ENCODE data around the gene KL. TPM values are rescaled to one million over a fixed set of nuclear protein-coding genes. Genes with fewer than 3 reads are reported as not detected.

Gene KL
- total RNA-seq, 1 donor = 0.81 TPM

GRCh38 chr13:32976912-32977311 lies 39.3 kb upstream of the KL start:
- no peak for DNase-seq (ENCODE audit: low read depth)
- TF ChIP-seq CTCF (IDR thresholded peaks at IDR 0.05; ENCODE audit: insufficient read depth, low read length) = no peak
- H3K4me3 ChIP-seq (ENCODE audit: low read depth, low read length) = no peak overlapping the region

GRCh38 chr13:32977321-32977720 lies 38.9 kb upstream of the KL start:
- no peak overlapping the region for H3K4me3 ChIP-seq (ENCODE audit: low read depth, low read length)
- DNase-seq (ENCODE audit: low read depth) = no peak
- TF ChIP-seq CTCF (IDR thresholded peaks at IDR 0.05; ENCODE audit: insufficient read depth, low read length) = no peak

- no peak for TF ChIP-seq CTCF (IDR thresholded peaks at IDR 0.05; ENCODE audit: insufficient read depth, low read length)
- H3K4me3 ChIP-seq (ENCODE audit: low read depth, low read length) = no peak overlapping the region
- no peak for DNase-seq (ENCODE audit: low read depth)
Measured at GRCh38 chr13:32978278-32978677, 37.9 kb upstream of the KL start.

GRCh38 chr13:32983058-32983457 lies 33.2 kb upstream of the KL start:
- DNase-seq (ENCODE audit: low read depth) = no peak
- no peak overlapping the region for H3K4me3 ChIP-seq (ENCODE audit: low read depth, low read length)
- TF ChIP-seq CTCF (IDR thresholded peaks at IDR 0.05; ENCODE audit: insufficient read depth, low read length) = no peak

- DNase-seq (ENCODE audit: low read depth) = no peak
- no peak for TF ChIP-seq CTCF (IDR thresholded peaks at IDR 0.05; ENCODE audit: insufficient read depth, low read length)
- no peak overlapping the region for H3K4me3 ChIP-seq (ENCODE audit: low read depth, low read length)
Measured at GRCh38 chr13:32984857-32985626, 31.2 kb upstream of the KL start.

GRCh38 chr13:32986552-32986951 lies 29.7 kb upstream of the KL start:
- no peak overlapping the region for H3K4me3 ChIP-seq (ENCODE audit: low read depth, low read length)
- TF ChIP-seq CTCF (IDR thresholded peaks at IDR 0.05; ENCODE audit: insufficient read depth, low read length) = no peak
- DNase-seq (ENCODE audit: low read depth) = no peak

GRCh38 chr13:32987462-32987861 lies 28.8 kb upstream of the KL start:
- TF ChIP-seq CTCF (IDR thresholded peaks at IDR 0.05; ENCODE audit: insufficient read depth, low read length) = no peak
- no peak for DNase-seq (ENCODE audit: low read depth)
- no peak overlapping the region for H3K4me3 ChIP-seq (ENCODE audit: low read depth, low read length)

All from fibroblast of the aortic adventitia (primary cell).